ENCODE data around the gene BCL2L13.
A peak's percentile ranks its signal among the peaks of the same experiment; 100 is the strongest.

The BCL2L13 gene

GRCh38 chr22:17607891-17608521 lies 30.6 kb upstream of the BCL2L13 start:
- TF ChIP-seq POLR2AphosphoS5 (IDR thresholded peaks at IDR 0.05; ENCODE audit: low read depth) (no peak), SPI1 (IDR thresholded peaks at IDR 0.05; ENCODE audit: borderline replicate concordance, low read depth) (no peak), GABPA (IDR thresholded peaks at IDR 0.05; ENCODE audit: low read depth) (no peak)
- TF ChIP-seq, protein P1, sequence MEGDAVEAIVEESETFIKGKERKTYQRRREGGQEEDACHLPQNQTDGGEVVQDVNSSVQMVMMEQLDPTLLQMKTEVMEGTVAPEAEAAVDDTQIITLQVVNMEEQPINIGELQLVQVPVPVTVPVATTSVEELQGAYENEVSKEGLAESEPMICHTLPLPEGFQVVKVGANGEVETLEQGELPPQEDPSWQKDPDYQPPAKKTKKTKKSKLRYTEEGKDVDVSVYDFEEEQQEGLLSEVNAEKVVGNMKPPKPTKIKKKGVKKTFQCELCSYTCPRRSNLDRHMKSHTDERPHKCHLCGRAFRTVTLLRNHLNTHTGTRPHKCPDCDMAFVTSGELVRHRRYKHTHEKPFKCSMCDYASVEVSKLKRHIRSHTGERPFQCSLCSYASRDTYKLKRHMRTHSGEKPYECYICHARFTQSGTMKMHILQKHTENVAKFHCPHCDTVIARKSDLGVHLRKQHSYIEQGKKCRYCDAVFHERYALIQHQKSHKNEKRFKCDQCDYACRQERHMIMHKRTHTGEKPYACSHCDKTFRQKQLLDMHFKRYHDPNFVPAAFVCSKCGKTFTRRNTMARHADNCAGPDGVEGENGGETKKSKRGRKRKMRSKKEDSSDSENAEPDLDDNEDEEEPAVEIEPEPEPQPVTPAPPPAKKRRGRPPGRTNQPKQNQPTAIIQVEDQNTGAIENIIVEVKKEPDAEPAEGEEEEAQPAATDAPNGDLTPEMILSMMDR (IDR thresholded peaks at IDR 0.05; ENCODE audit: insufficient read depth, low read length) = no peak
- TF ChIP-seq, protein P2, sequence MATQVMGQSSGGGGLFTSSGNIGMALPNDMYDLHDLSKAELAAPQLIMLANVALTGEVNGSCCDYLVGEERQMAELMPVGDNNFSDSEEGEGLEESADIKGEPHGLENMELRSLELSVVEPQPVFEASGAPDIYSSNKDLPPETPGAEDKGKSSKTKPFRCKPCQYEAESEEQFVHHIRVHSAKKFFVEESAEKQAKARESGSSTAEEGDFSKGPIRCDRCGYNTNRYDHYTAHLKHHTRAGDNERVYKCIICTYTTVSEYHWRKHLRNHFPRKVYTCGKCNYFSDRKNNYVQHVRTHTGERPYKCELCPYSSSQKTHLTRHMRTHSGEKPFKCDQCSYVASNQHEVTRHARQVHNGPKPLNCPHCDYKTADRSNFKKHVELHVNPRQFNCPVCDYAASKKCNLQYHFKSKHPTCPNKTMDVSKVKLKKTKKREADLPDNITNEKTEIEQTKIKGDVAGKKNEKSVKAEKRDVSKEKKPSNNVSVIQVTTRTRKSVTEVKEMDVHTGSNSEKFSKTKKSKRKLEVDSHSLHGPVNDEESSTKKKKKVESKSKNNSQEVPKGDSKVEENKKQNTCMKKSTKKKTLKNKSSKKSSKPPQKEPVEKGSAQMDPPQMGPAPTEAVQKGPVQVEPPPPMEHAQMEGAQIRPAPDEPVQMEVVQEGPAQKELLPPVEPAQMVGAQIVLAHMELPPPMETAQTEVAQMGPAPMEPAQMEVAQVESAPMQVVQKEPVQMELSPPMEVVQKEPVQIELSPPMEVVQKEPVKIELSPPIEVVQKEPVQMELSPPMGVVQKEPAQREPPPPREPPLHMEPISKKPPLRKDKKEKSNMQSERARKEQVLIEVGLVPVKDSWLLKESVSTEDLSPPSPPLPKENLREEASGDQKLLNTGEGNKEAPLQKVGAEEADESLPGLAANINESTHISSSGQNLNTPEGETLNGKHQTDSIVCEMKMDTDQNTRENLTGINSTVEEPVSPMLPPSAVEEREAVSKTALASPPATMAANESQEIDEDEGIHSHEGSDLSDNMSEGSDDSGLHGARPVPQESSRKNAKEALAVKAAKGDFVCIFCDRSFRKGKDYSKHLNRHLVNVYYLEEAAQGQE (IDR thresholded peaks at IDR 0.05; ENCODE audit: insufficient replicate concordance, low read depth) = no peak
- no peaks in the 10 kb centered on the region for H3K27me3 ChIP-seq (ENCODE audit: insufficient read depth, poor library complexity, severe bottlenecking)
- no peak overlapping the region for H3K4me3 ChIP-seq (replicated peaks; ENCODE audit: insufficient read depth, low read length)
- no peak overlapping the region for H3K27ac ChIP-seq (replicated peaks)
- no peak for DNase-seq (ENCODE audit: low read depth in 1 of 2, low spot score in 1 of 2)

DNA sequence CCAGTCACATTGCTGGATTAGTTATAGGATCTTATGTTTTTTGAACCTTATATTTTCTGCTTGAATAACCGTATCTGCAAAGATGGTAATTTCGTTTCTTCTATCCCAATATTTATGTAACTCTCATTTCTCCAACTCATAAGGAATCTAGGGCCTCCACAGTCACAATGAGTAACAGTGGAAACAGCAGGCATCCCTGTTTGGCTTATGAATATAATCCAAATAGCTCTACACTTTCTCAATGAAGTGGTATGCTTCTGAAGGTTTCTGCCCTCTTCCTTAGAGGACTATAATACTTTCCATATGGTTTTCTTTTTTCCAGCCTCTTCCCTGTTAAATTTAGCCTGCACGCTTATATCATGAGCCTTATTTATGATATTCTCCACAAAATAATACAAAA lies 26.5 kb upstream of the BCL2L13 start:
- no peak for DNase-seq (ENCODE audit: low read depth in 1 of 2, low spot score in 1 of 2)

DNA sequence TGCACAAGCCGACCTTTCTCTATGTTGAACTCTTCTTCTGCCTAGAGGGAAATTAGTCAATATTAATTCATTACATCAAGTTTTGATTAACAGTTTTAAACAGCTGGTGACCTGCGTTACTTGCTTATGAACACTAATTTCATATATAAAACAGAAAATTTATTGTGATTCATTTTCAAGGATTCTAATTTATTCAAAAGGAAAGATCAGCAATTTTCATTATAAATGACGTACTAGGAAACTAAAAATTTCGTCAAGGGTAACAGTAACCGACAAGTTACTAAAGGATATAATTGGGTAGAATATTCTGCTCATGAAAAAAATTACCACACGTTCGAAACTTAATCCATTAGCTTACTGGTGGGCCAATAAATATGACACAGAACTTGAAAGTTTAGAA lies 25.3 kb upstream of the BCL2L13 start:
- H3K27ac ChIP-seq (replicated peaks) = no peak overlapping the region
- no peak overlapping the region for H3K4me3 ChIP-seq (replicated peaks; ENCODE audit: insufficient read depth, low read length)
- H3K27me3 ChIP-seq (ENCODE audit: insufficient read depth, poor library complexity, severe bottlenecking) = no peaks in the 10 kb centered on the region
- no peak for DNase-seq (ENCODE audit: low read depth in 1 of 2, low spot score in 1 of 2)
- no peak for TF ChIP-seq GABPA (IDR thresholded peaks at IDR 0.05; ENCODE audit: low read depth)

More for the DNA sequence above, 26.5 kb upstream of the BCL2L13 start:
- Histone ChIP-seq H3K27me3 (ENCODE audit: insufficient read depth, poor library complexity, severe bottlenecking) (no peaks in the 10 kb centered on the region), H3K4me3 (replicated peaks; ENCODE audit: insufficient read depth, low read length) (no peak overlapping the region), H3K27ac (replicated peaks) (no peak overlapping the region)
- TF ChIP-seq GABPA (IDR thresholded peaks at IDR 0.05; ENCODE audit: low read depth) (no peak), POLR2AphosphoS5 (IDR thresholded peaks at IDR 0.05; ENCODE audit: low read depth) (no peak), SPI1 (IDR thresholded peaks at IDR 0.05; ENCODE audit: borderline replicate concordance, low read depth) (no peak)
- TF ChIP-seq, protein P1 (IDR thresholded peaks at IDR 0.05; ENCODE audit: insufficient read depth, low read length) = no peak
- TF ChIP-seq, protein P2 (IDR thresholded peaks at IDR 0.05; ENCODE audit: insufficient replicate concordance, low read depth) = no peak

GRCh38 chr22:17627961-17628405 lies 10.6 kb upstream of the BCL2L13 start:
- H3K27me3 ChIP-seq (ENCODE audit: insufficient read depth, poor library complexity, severe bottlenecking) = no peaks in the 10 kb centered on the region
- no peak for DNase-seq (ENCODE audit: low read depth in 1 of 2, low spot score in 1 of 2)
- H3K27ac ChIP-seq (replicated peaks) = peak overlapping the region; percentile 88
- TF ChIP-seq, protein P1 (IDR thresholded peaks at IDR 0.05; ENCODE audit: insufficient read depth, low read length) = no peak
- no peak for TF ChIP-seq GABPA (IDR thresholded peaks at IDR 0.05; ENCODE audit: low read depth)
- TF ChIP-seq, protein P2 (IDR thresholded peaks at IDR 0.05; ENCODE audit: insufficient replicate concordance, low read depth) = no peak
- TF ChIP-seq SPI1 (IDR thresholded peaks at IDR 0.05; ENCODE audit: borderline replicate concordance, low read depth) = no peak
- no peak for TF ChIP-seq POLR2AphosphoS5 (IDR thresholded peaks at IDR 0.05; ENCODE audit: low read depth)
- H3K4me3 ChIP-seq (replicated peaks; ENCODE audit: insufficient read depth, low read length) = peak overlapping the region; percentile 99
